ENCODE measurements around the gene DLG2. TPM values are rescaled to one million over a fixed set of nuclear protein-coding genes. Genes with fewer than 3 reads are reported as not detected.

Gene DLG2
- total and polyA plus RNA-seq, 12 donors = 1.0 to 14.8 (median 7.4) TPM

- Histone ChIP-seq H3K36me3 (no peaks in the 10 kb centered on the region), H3K4me3 (no peak overlapping the region), H3K4me1 (no peaks in the 10 kb centered on the region), H3K27ac (no peak overlapping the region), H3K27me3 (no peaks in the 10 kb centered on the region), H3K9me3 (no peaks in the 10 kb centered on the region)
- intact Hi-C loops (cut with DNase I) = no loop called here
- TF ChIP-seq CTCF (IDR thresholded peaks at IDR 0.05) = no peak
- no peak for DNase-seq
- ATAC-seq = no peak
Measured at GRCh38 chr11:84642500-84642899, 984.6 kb downstream of the DLG2 start.

GRCh38 chr11:84634309-84634708, 992.8 kb downstream of the DLG2 start:
- intact Hi-C loops (cut with DNase I) = no loop called here
- H3K36me3 ChIP-seq = no peaks in the 10 kb centered on the region

GRCh38 chr11:84628871-84629620, 998.1 kb downstream of the DLG2 start:
- no peak for TF ChIP-seq CTCF (IDR thresholded peaks at IDR 0.05)
- Histone ChIP-seq H3K4me1 (peaks cover 0 to 5% (median 0%) of the 10 kb centered on the region in 9 donors), H3K27ac (no peak overlapping the region), H3K4me3 (no peak overlapping the region), H3K27me3 (no peaks in the 10 kb centered on the region), H3K36me3 (no peaks in the 10 kb centered on the region), H3K9me3 (no peaks in the 10 kb centered on the region)
- intact Hi-C loops (cut with DNase I) = no loop called here
- ATAC-seq (no peak), DNase-seq (no peak)
- 48 to 59% methylated on average over 4 of the region's 4 CpGs for WGBS, 2 donors

More at GRCh38 chr11:84634309-84634708, 992.8 kb downstream of the DLG2 start:
- Histone ChIP-seq H3K4me1 (peaks cover 0 to 5% (median 0%) of the 10 kb centered on the region in 9 donors), H3K9me3 (no peaks in the 10 kb centered on the region), H3K27ac (no peak overlapping the region), H3K4me3 (no peak overlapping the region), H3K27me3 (no peaks in the 10 kb centered on the region)
- DNase-seq (no peak), ATAC-seq (no peak)
- no peak for TF ChIP-seq CTCF (IDR thresholded peaks at IDR 0.05)
- WGBS, 2 donors = 73 to 76% methylated on average over 2 of the region's 2 CpGs

GRCh38 chr11:84626256-84626655, 1000.9 kb downstream of the DLG2 start:
- no peak for TF ChIP-seq CTCF (IDR thresholded peaks at IDR 0.05)
- intact Hi-C loops (cut with DNase I) = no loop called here
- no peak for ATAC-seq
- no peak for DNase-seq
- H3K4me1 ChIP-seq = no peaks in the 10 kb centered on the region
- H3K27me3 ChIP-seq = no peaks in the 10 kb centered on the region
- H3K9me3 ChIP-seq = no peaks in the 10 kb centered on the region
- H3K36me3 ChIP-seq = no peaks in the 10 kb centered on the region
- no peak overlapping the region for H3K4me3 ChIP-seq
- H3K27ac ChIP-seq = no peak overlapping the region

Measured in heart right ventricle (tissue), 16 donors.